A549 (cell line): ENCODE measurements around the gene SRRD.

Experiments used
- HDAC2 ChIP-seq: fragments of 200-600 bp; sonication (generic); IDR thresholded peaks from 2 replicates; pipeline ENCODE4 v1.6.1; 2016
- MAFK ChIP-seq: fragments of 450-650 bp; IDR thresholded peaks from 2 replicates; pipeline ENCODE4 v1.6.1; 2014; ENCODE audit not compliant: partially characterized antibody
- MAX ChIP-seq: IDR thresholded peaks from 2 replicates; pipeline ENCODE4 v1.6.1; 2012
- POLR2A ChIP-seq: IDR thresholded peaks from 2 replicates; pipeline ENCODE4 v1.6.1; 2012; ENCODE audit warnings: mild to moderate bottlenecking, low read length
- RCOR1 ChIP-seq: fragments of 150-350 bp; IDR thresholded peaks from 2 replicates; pipeline ENCODE4 v1.6.1; 2014; ENCODE audit warnings: antibody characterized with exemption, low read length, low read depth
- TF ChIP-seq, protein P1 (sequence below): fragments of >200 bp; sonication (Bioruptor Twin); formaldehyde crosslinking; IDR thresholded peaks from 3 replicates; pipeline ENCODE4 v1.5.1; 2016

DNA sequence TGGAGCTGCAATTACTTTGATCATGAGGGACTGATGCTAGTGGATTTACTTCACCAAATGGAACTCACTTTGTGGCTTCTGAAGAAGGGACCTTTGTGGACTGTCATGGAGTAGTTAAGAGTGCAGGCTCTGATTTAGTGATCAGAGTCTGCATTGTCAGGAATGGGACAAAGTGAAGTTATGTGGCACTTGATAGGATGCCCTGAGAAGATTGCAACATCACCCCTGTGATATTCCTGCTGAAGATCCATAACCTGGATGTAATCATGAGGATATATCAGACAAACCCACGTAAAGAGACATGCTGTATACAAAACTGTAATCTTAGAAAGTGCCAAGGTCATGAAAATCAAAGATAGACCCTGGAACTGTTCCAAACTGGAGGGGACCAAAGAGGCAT lies 30.2 kb downstream of the SRRD start:
- no peak for TF ChIP-seq RCOR1
- TF ChIP-seq, protein P1, sequence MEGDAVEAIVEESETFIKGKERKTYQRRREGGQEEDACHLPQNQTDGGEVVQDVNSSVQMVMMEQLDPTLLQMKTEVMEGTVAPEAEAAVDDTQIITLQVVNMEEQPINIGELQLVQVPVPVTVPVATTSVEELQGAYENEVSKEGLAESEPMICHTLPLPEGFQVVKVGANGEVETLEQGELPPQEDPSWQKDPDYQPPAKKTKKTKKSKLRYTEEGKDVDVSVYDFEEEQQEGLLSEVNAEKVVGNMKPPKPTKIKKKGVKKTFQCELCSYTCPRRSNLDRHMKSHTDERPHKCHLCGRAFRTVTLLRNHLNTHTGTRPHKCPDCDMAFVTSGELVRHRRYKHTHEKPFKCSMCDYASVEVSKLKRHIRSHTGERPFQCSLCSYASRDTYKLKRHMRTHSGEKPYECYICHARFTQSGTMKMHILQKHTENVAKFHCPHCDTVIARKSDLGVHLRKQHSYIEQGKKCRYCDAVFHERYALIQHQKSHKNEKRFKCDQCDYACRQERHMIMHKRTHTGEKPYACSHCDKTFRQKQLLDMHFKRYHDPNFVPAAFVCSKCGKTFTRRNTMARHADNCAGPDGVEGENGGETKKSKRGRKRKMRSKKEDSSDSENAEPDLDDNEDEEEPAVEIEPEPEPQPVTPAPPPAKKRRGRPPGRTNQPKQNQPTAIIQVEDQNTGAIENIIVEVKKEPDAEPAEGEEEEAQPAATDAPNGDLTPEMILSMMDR: no peak
- TF ChIP-seq MAFK: no peak
- TF ChIP-seq POLR2A: no peak
- no peak for TF ChIP-seq MAX
- TF ChIP-seq HDAC2: no peak
